ENCODE measurements around the gene AAK1. TPM values are rescaled to one million over a fixed set of nuclear protein-coding genes. Genes with fewer than 3 reads are reported as not detected.

AAK1 gene
- total and polyA plus RNA-seq, 2 experiments from 2014 or later: 39.0 to 52.4 TPM

DNA sequence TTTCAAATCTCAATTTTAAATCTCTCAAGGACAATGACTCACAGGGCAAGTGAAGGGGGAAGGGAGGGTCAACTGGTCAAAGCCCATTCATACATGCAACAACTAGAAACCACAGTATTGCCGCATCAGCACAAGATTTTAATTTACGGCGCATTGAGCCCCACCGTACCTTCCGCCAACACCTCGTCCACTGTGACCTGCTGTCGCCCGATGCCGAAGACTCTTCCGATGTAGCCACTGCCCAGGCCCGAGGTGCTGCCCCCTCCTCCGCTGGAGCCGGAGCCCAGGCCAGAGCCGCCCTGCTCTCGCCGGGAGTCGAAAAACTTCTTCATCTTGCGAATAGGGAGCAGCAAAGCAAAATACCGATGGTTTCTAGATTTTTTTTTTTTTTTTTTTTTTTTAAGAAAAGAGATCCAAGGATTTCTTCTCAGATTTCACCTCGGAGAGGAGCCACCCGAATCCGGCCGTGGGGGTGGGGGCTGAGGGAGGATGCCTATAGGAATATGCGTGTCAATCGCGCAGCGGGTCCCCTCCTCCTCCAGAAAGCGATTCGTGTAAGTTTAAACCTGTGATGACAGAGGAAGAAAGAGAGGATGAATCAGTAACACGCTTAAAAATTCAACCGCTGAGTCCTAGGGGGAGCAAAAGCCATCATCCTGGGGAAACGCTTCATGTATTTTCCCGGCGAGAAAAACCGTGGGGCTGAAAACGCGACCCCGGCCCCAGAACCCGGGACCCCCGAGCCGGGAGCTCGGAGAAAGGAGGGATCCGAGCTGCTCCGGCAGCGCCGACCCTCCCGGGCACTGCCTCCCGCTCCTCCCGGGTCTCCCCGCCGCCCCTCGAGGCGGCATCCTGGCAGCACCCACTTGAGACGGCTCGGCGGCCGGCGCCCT lies 584 bp downstream of the AAK1 start:
- H3K27me3 Mint-ChIP-seq (ENCODE audit: insufficient read depth, low read depth, poor library complexity): peaks cover 6% of the 10 kb centered on the region
- Histone ChIP-seq H3K4me2 (peak overlapping the region; percentile 99), H3K9me2 (ENCODE audit: insufficient read depth) (no peaks in the 10 kb centered on the region), H3K4me1 (ENCODE audit: insufficient read depth) (peaks cover 26% of the 10 kb centered on the region), H2AFZ (peak overlapping the region; percentile 19), H3K27me3 (ENCODE audit: insufficient read depth) (peaks cover 10% of the 10 kb centered on the region), H4K20me1 (replicated peaks; ENCODE audit: insufficient read depth) (no peaks in the 10 kb centered on the region), H3F3A (replicated peaks; ENCODE audit: low read depth) (no peaks in the 10 kb centered on the region; the same call in 1 of the 2 replicates), H3K79me2 (replicated peaks; ENCODE audit: insufficient read depth) (peaks cover 44% of the 10 kb centered on the region), H3K4me3 (peak overlapping the region; percentile 92), H3K36me3 (ENCODE audit: insufficient read depth) (no peaks in the 10 kb centered on the region), H3K27ac (ENCODE audit: low read depth) (peak overlapping the region; percentile 96)
- TF ChIP-seq EZH2 (IDR thresholded peaks at IDR 0.05; ENCODE audit: low read depth, unreplicated experiment): no peak
- TF ChIP-seq ZNF331 (CRISPR knock-in tag; IDR thresholded peaks at IDR 0.05; ENCODE audit: low read depth): no peak
- TF ChIP-seq, protein P1, sequence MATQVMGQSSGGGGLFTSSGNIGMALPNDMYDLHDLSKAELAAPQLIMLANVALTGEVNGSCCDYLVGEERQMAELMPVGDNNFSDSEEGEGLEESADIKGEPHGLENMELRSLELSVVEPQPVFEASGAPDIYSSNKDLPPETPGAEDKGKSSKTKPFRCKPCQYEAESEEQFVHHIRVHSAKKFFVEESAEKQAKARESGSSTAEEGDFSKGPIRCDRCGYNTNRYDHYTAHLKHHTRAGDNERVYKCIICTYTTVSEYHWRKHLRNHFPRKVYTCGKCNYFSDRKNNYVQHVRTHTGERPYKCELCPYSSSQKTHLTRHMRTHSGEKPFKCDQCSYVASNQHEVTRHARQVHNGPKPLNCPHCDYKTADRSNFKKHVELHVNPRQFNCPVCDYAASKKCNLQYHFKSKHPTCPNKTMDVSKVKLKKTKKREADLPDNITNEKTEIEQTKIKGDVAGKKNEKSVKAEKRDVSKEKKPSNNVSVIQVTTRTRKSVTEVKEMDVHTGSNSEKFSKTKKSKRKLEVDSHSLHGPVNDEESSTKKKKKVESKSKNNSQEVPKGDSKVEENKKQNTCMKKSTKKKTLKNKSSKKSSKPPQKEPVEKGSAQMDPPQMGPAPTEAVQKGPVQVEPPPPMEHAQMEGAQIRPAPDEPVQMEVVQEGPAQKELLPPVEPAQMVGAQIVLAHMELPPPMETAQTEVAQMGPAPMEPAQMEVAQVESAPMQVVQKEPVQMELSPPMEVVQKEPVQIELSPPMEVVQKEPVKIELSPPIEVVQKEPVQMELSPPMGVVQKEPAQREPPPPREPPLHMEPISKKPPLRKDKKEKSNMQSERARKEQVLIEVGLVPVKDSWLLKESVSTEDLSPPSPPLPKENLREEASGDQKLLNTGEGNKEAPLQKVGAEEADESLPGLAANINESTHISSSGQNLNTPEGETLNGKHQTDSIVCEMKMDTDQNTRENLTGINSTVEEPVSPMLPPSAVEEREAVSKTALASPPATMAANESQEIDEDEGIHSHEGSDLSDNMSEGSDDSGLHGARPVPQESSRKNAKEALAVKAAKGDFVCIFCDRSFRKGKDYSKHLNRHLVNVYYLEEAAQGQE (IDR thresholded peaks at IDR 0.05; ENCODE audit: unreplicated experiment): no peak
- TF ChIP-seq JUNB (IDR thresholded peaks at IDR 0.05; ENCODE audit: unreplicated experiment): no peak
- no peak for TF ChIP-seq CREB1 (CRISPR knock-in tag; IDR thresholded peaks at IDR 0.05; ENCODE audit: low read depth)
- no peak for TF ChIP-seq EZH2phosphoT487 (IDR thresholded peaks at IDR 0.05; ENCODE audit: unreplicated experiment)
- TF ChIP-seq STAT1 (IDR thresholded peaks at IDR 0.05; ENCODE audit: unreplicated experiment): no peak
- TF ChIP-seq, protein P2, sequence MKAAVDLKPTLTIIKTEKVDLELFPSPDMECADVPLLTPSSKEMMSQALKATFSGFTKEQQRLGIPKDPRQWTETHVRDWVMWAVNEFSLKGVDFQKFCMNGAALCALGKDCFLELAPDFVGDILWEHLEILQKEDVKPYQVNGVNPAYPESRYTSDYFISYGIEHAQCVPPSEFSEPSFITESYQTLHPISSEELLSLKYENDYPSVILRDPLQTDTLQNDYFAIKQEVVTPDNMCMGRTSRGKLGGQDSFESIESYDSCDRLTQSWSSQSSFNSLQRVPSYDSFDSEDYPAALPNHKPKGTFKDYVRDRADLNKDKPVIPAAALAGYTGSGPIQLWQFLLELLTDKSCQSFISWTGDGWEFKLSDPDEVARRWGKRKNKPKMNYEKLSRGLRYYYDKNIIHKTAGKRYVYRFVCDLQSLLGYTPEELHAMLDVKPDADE (IDR thresholded peaks at IDR 0.05): no peak
- TF ChIP-seq, protein P3, sequence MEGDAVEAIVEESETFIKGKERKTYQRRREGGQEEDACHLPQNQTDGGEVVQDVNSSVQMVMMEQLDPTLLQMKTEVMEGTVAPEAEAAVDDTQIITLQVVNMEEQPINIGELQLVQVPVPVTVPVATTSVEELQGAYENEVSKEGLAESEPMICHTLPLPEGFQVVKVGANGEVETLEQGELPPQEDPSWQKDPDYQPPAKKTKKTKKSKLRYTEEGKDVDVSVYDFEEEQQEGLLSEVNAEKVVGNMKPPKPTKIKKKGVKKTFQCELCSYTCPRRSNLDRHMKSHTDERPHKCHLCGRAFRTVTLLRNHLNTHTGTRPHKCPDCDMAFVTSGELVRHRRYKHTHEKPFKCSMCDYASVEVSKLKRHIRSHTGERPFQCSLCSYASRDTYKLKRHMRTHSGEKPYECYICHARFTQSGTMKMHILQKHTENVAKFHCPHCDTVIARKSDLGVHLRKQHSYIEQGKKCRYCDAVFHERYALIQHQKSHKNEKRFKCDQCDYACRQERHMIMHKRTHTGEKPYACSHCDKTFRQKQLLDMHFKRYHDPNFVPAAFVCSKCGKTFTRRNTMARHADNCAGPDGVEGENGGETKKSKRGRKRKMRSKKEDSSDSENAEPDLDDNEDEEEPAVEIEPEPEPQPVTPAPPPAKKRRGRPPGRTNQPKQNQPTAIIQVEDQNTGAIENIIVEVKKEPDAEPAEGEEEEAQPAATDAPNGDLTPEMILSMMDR (conservative IDR thresholded peaks at IDR 0.05; ENCODE audit: low read depth in 2 of 2): no peak
- TF ChIP-seq POLR2AphosphoS5 (IDR thresholded peaks at IDR 0.05; ENCODE audit: low read depth): no peak; the same call in 1 of the 2 replicates
- H3K4me3 Mint-ChIP-seq: peak overlapping the region; percentile 92
- peaks cover 49% of the 10 kb centered on the region for H3K4me1 Mint-ChIP-seq
- DNase-seq (ENCODE audit: low spot score) (peak; percentile 75), ATAC-seq (peak; percentile 44)
- peaks cover 3% of the 10 kb centered on the region; the same call in 2 of the 3 replicates for H3K36me3 Mint-ChIP-seq (ENCODE audit: low read depth)
- H3K27ac Mint-ChIP-seq: peak overlapping the region; percentile 87
- H3K9me3 Mint-ChIP-seq: peaks cover 5% of the 10 kb centered on the region; the same call in 1 of the 3 replicates

Data from GM23338 (cell line).